HepG2 (cell line): Measurements from ENCODE around the gene KLF15. TPM values are rescaled to one million over a fixed set of nuclear protein-coding genes. Genes with fewer than 3 reads are reported as not detected.

ENCODE experiments used
- ATAC-seq: fragments of 200-7000 bp; cut with Tn5 transposase; 3 replicates; pipeline ENCODE4 v1.9.1; 2020; ENCODE audit warnings: mild to moderate bottlenecking, moderate library complexity
- BruUV-seq: library from RNA; stranded (reverse); fragments of 400-500 nt; replicated peaks from 2 replicates; lab custom pipeline; 2021; lab: Mats Ljungman, UMichigan
- CTCF ChIA-PET: fragments of 300-600 bp; formaldehyde crosslinking; extraction: SDS; loops from one replicate; lab custom pipeline; 2021; ENCODE audit warnings: low total read pairs, inconsistent platforms, low intra/inter-chr PET ratio; lab: Yijun Ruan, JAX
- POLR2A ChIA-PET: fragments of 350-600 bp; sonication (Branson Sonifier 250); formaldehyde crosslinking; loops from one replicate; lab custom pipeline; 2020; ENCODE audit warnings: antibody characterized with exemption, inconsistent platforms; lab: Yijun Ruan, JAX
- DNase-seq: peaks from one replicate; pipeline ENCODE4 v3.0.0-alpha.2; 2015; ENCODE audit warnings: low spot score
- FAIRE-seq: peaks from 3 replicates; lab custom pipeline; 2011; peaks lifted over from hg19 to GRCh38; lab: Jason Lieb, UNC
- H2AFZ ChIP-seq: one replicate; pipeline ENCODE4 v1.6.1; 2011; ENCODE audit warnings: low read length, inconsistent platforms
- H3K27ac ChIP-seq: fragments of 300-600 bp; 3 replicates; pipeline ENCODE4 v1.8.0; 2011; ENCODE audit warnings: mixed run types, mild to moderate bottlenecking, mixed read lengths, low read length, inconsistent platforms; ENCODE audit not compliant: insufficient read depth; ENCODE audit errors: extremely low read length
- H3K27me3 ChIP-seq, 2 experiments: fragments of 200-600 bp in 1 of 2; 2 replicates in 1 of 2; 3 replicates in 1 of 2; pipeline versions ENCODE4 v1.6.0 to v1.8.0; 2011; ENCODE audit warnings: low read length in 2 of 2, mild to moderate bottlenecking in 2 of 2, moderate library complexity in 2 of 2, inconsistent platforms in 1 of 2; ENCODE audit not compliant: insufficient read depth in 2 of 2, control insufficient read depth in 1 of 2
- H3K36me3 ChIP-seq, 2 experiments: fragments of 200-600 bp in 1 of 2; replicated peaks in 1 of 2; 2 replicates in 1 of 2; 3 replicates in 1 of 2; pipeline versions ENCODE4 v1.5.1 to v1.8.0; 2011; ENCODE audit warnings: low read length in 2 of 2, inconsistent platforms in 1 of 2; ENCODE audit not compliant: insufficient read depth in 2 of 2, control insufficient read depth in 1 of 2
- H3K4me1 ChIP-seq: 2 replicates; pipeline ENCODE4 v1.5.1; 2012; ENCODE audit warnings: low read length, inconsistent platforms; ENCODE audit not compliant: insufficient read depth
- H3K4me2 ChIP-seq: 2 replicates; pipeline ENCODE4 v1.6.0; 2011; ENCODE audit warnings: low read depth, low read length, inconsistent platforms
- H3K4me3 ChIP-seq, 3 experiments: fragments of 200-600 bp in 1 of 3; sonication (generic), shearing (Covaris generic) in 1 of 3; replicated peaks in 1 of 3; 2 replicates each; pipeline ENCODE4 v1.5.1; 2011 to 2016; ENCODE audit warnings: low read length in 3 of 3, inconsistent platforms in 2 of 3, low read depth in 2 of 3, mild to moderate bottlenecking in 2 of 3, control low read depth in 1 of 3, mixed read lengths in 1 of 3; ENCODE audit not compliant: insufficient read depth in 1 of 3
- H3K79me2 ChIP-seq: one replicate; pipeline ENCODE4 v1.6.1; 2011; ENCODE audit warnings: low read length, inconsistent platforms; ENCODE audit not compliant: insufficient read depth
- H3K9ac ChIP-seq: 2 replicates; pipeline ENCODE4 v1.6.0; 2011; ENCODE audit warnings: mild to moderate bottlenecking, low read depth, low read length, inconsistent platforms; ENCODE audit not compliant: insufficient read depth
- H3K9me3 ChIP-seq: 2 replicates; pipeline ENCODE4 v1.5.1; 2012; ENCODE audit warnings: mild to moderate bottlenecking, low read length
- H4K20me1 ChIP-seq: 2 replicates; pipeline ENCODE4 v1.6.0; 2011; ENCODE audit warnings: inconsistent platforms, mild to moderate bottlenecking, low read length, moderate library complexity; ENCODE audit not compliant: insufficient read depth
- ASH2L ChIP-seq: fragments of 300-600, 200-600 bp; sonication (generic); IDR thresholded peaks from 2 replicates; pipeline ENCODE4 v1.7.0; 2017; ENCODE audit warnings: low read depth, mild to moderate bottlenecking, moderate library complexity, mixed read lengths, low read length; ENCODE audit not compliant: insufficient read length
- FOXJ3 ChIP-seq: sonication (generic); formaldehyde crosslinking; IDR thresholded peaks from 2 replicates; pipeline ENCODE4 v1.4.0; 2020; ENCODE audit warnings: missing genetic modification reagents, mild to moderate bottlenecking, borderline replicate concordance
- GZF1 ChIP-seq: sonication (generic); formaldehyde crosslinking; IDR thresholded peaks from 2 replicates; pipeline ENCODE4 v1.5.1; 2020; ENCODE audit warnings: mild to moderate bottlenecking, missing genetic modification reagents
- HNRNPLL ChIP-seq: fragments of 200-400 bp; formaldehyde crosslinking; IDR thresholded peaks from 2 replicates; pipeline ENCODE4 v1.6.1; 2017; ENCODE audit warnings: mild to moderate bottlenecking, low read depth, low read length; ENCODE audit not compliant: poor library complexity, severe bottlenecking
- NAIF1 ChIP-seq: sonication (generic); formaldehyde crosslinking; IDR thresholded peaks from 2 replicates; pipeline ENCODE4 v1.5.0; 2020; ENCODE audit warnings: mild to moderate bottlenecking, missing genetic modification reagents, borderline replicate concordance
- SMARCE1 ChIP-seq: fragments of 450-650 bp; IDR thresholded peaks from 2 replicates; pipeline ENCODE4 v1.6.1; 2017; ENCODE audit warnings: borderline replicate concordance
- ZGPAT ChIP-seq: IDR thresholded peaks from 2 replicates; pipeline ENCODE4 v1.6.1; 2016; ENCODE audit warnings: mild to moderate bottlenecking
- ZNF253 ChIP-seq: sonication (generic); formaldehyde crosslinking; IDR thresholded peaks from 2 replicates; pipeline ENCODE4 v1.8.0; 2022; ENCODE audit warnings: mild to moderate bottlenecking, missing genetic modification reagents, borderline replicate concordance
- ZNF281 ChIP-seq: sonication (generic); formaldehyde crosslinking; IDR thresholded peaks from 2 replicates; pipeline ENCODE4 v1.4.0; 2020; ENCODE audit warnings: missing genetic modification reagents, borderline replicate concordance
- ZNF605 ChIP-seq: sonication (generic); formaldehyde crosslinking; IDR thresholded peaks from 2 replicates; pipeline ENCODE4 v1.8.0; 2022; ENCODE audit warnings: mild to moderate bottlenecking, missing genetic modification reagents
- ZNF703 ChIP-seq: sonication (generic); formaldehyde crosslinking; IDR thresholded peaks from 2 replicates; pipeline ENCODE4 v1.5.1; 2020; ENCODE audit warnings: missing genetic modification reagents, mild to moderate bottlenecking, moderate library complexity, borderline replicate concordance
- ZNF784 ChIP-seq: sonication (generic); formaldehyde crosslinking; IDR thresholded peaks from 2 replicates; pipeline ENCODE4 v1.5.1; 2020; ENCODE audit warnings: missing genetic modification reagents, mild to moderate bottlenecking, borderline replicate concordance
- WGBS: methylation state at CpG from one replicate; pipeline ENCODE4 v1.1.6; 2017; ENCODE audit warnings: low lambda C conversion rate; 5-methylcytosine and 5-hydroxymethylcytosine counted together
- in situ Hi-C: cut with HindIII; loops from 2 replicates; pipeline ENCODE4 v1.10.0; 2017; ENCODE audit warnings: low pct_unique_long_range_greater_than_20kb; ENCODE audit not compliant: extremely low pct_ligation_motif_present
- intact Hi-C: fragments of 100-400 bp; cut with micrococcal nuclease; formaldehyde crosslinking; loops from one replicate; pipeline ENCODE4 v1.10.0; 2022; ENCODE audit not compliant: unreplicated experiment
- polyA plus RNA-seq, 8 experiments: library from polyadenylated mRNA; depleted of rRNA in 3 of 8; stranded (reverse) in 7 of 8; unstranded in 1 of 8; fragments of >200 nt; fragmentation: Illumina TruSeq in 4 of 8; extraction: Trizol in 4 of 8; gene quantifications; 2 replicates each; pipeline versions ENCODE4 v1.2.1 to v1.2.3, GENCODE V29; 2011 to 2016; ENCODE audit warnings: low read depth in 4 of 8, missing spikeins in 1 of 8, mixed read lengths in 1 of 8; ENCODE audit not compliant: insufficient read depth in 1 of 8
- total RNA-seq, 5 experiments: library from RNA; depleted of rRNA; stranded (reverse); fragments of >200 nt; fragmentation: Illumina TruSeq; extraction: Trizol; gene quantifications; 2 replicates each; pipeline ENCODE4 v1.2.3, GENCODE V29; 2016; ENCODE audit warnings: low read depth in 1 of 5

Gene KLF15
- total and polyA plus RNA-seq, 2 of the 13 experiments (the other 11 are each of a cell fraction or from before 2014, with no cell fraction given): 7.1 to 7.8 TPM

GRCh38 chr3:126358038-126358815, 1.0 kb upstream of the KLF15 start:
- intact Hi-C loops (no loop called here), in situ Hi-C loops (loop anchor here (5.0 to 25.0 kb wide), 2 partner anchors 91 to 221 kb away; no protein-coding TSS in a partner anchor)
- Histone ChIP-seq H3K4me2 (peak overlapping the region; percentile 97), H3K4me1 (peaks cover 35% of the 10 kb centered on the region), H4K20me1 (no peaks in the 10 kb centered on the region), H3K79me2 (no peaks in the 10 kb centered on the region), H3K27me3 (peaks cover 7 to 36% of the 10 kb centered on the region in 2 experiments; a peak in 4 of 5 replicates), H3K9me3 (no peaks in the 10 kb centered on the region), H3K27ac (no peak overlapping the region), H3K4me3 (peak overlapping the region; percentile 53 to 76 (median 57); a peak in 5 of 6 replicates), H2AFZ (no peak overlapping the region), H3K36me3 (no peaks in the 10 kb centered on the region), H3K9ac (no peak overlapping the region)
- DNase-seq (no peak), FAIRE-seq (no peak), ATAC-seq (no peak)
- WGBS: 0% methylated on average over 6 of the region's 11 CpGs
- BruUV-seq: no TSS peak
- CTCF ChIA-PET: interaction anchor here (1.1 kb wide), 1 partner anchor 31 kb away, joined by 3 read pairs; no protein-coding TSS in a partner anchor
- POLR2A ChIA-PET: interaction anchor here (0.9 kb wide), 1 partner anchor 117 kb away, joined by 8 read pairs; no protein-coding TSS in a partner anchor
- TF ChIP-seq SMARCE1: no peak
- no peak for TF ChIP-seq FOXJ3 (CRISPR knock-in tag)
- no peak for TF ChIP-seq ZNF253 (CRISPR knock-in tag)
- TF ChIP-seq ZNF703 (CRISPR knock-in tag): no peak
- no peak for TF ChIP-seq ASH2L
- TF ChIP-seq ZGPAT (CRISPR knock-in tag): 0 out of 2 replicates have a peak, but pooled peaks have one; percentile 8
- TF ChIP-seq ZNF281 (CRISPR knock-in tag): no peak
- 0 out of 2 replicates have a peak, but pooled peaks have one; percentile 3 for TF ChIP-seq NAIF1 (CRISPR knock-in tag)
- peak; percentile 65; the same call in 1 of the 2 replicates for TF ChIP-seq GZF1
- TF ChIP-seq HNRNPLL: peak; percentile 38
- 0 out of 2 replicates have a peak, but pooled peaks have one; percentile 9 for TF ChIP-seq ZNF605 (CRISPR knock-in tag)
- 0 out of 2 replicates have a peak, but pooled peaks have one; percentile 4 for TF ChIP-seq ZNF784 (CRISPR knock-in tag)
